ENCODE data around the gene HRH1.

Gene HRH1

DNA sequence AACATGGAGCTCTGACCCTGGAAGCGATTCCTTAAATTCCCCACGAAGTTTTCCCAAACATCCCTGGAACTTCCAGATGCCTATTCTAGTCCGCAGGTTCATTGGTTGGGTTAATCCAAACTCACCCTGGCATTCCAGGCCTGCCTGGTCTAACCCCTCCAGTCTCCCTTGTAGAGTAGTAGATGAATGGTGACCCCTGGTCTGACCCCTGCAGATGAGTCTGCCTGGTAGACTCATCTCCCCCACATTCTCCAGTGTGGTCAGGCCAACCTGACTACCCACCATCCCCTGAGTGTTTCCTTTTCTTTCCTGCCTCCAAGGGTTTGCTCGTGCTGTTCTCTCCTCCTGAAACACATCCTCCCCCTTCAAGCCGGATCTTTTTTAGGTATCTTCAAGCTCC lies 10.8 kb upstream of the HRH1 start:
- Histone ChIP-seq H3K27ac (ENCODE audit: low read depth, low read length) (no peak overlapping the region), H3K27me3 (ENCODE audit: control insufficient read depth, insufficient read depth, low read length) (no peaks in the 10 kb centered on the region), H3K4me3 (ENCODE audit: low read depth, low read length) (no peak overlapping the region), H3K36me3 (ENCODE audit: control insufficient read depth, insufficient read depth, low read length) (no peaks in the 10 kb centered on the region), H3K9me3 (ENCODE audit: control insufficient read depth, insufficient read depth, low read length) (no peaks in the 10 kb centered on the region), H3K9ac (ENCODE audit: low read depth, low read length) (no peak overlapping the region), H3K4me1 (ENCODE audit: control insufficient read depth, insufficient read depth, low read length) (no peaks in the 10 kb centered on the region)

DNA sequence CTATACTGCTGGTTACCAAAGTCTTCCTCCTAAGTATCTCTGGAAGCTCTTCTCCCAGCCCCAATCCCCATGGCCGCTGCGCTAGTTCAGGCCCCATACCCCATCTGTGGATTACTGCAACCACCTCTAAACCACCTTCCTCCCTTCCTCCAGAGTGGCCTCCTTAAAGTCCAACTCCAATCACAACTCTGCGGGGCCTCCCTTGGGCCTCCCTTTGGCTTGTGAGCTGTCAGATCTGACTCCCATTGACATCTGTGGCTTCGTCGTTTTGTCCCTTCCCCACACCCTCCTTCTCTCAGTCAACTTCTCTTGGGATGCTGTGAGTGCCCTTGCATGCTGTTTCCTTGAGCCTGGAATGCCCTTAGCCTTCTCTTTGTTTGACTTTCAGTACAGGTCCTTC lies 9.3 kb upstream of the HRH1 start:
- Histone ChIP-seq H3K9me3 (ENCODE audit: control insufficient read depth, insufficient read depth, low read length) (no peaks in the 10 kb centered on the region), H3K4me3 (ENCODE audit: low read depth, low read length) (no peak overlapping the region), H3K9ac (ENCODE audit: low read depth, low read length) (no peak overlapping the region), H3K4me1 (ENCODE audit: control insufficient read depth, insufficient read depth, low read length) (no peaks in the 10 kb centered on the region), H3K36me3 (ENCODE audit: control insufficient read depth, insufficient read depth, low read length) (no peaks in the 10 kb centered on the region), H3K27me3 (ENCODE audit: control insufficient read depth, insufficient read depth, low read length) (no peaks in the 10 kb centered on the region), H3K27ac (ENCODE audit: low read depth, low read length) (no peak overlapping the region)

DNA sequence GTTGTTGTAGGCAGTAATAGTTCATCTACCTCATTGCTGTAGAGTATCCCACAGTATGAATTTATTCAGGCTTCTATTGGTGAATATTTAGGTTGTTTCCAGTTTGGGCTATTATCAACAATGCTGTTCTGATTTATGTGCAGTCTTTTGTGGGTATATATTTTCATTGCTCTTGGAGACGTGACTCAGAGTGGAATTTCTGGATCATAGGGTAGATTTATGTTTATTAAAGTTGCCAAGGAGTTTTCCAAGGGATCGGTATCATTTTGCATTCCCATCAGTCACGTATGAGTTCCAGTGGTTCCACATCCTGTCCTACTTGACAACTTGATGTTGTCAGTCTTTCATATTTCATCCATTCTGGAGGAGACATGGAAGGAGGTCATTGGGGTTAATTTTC lies 8.4 kb upstream of the HRH1 start:
- no peak overlapping the region for H3K4me3 ChIP-seq (ENCODE audit: low read depth, low read length)
- H3K27me3 ChIP-seq (ENCODE audit: control insufficient read depth, insufficient read depth, low read length) = no peaks in the 10 kb centered on the region
- no peaks in the 10 kb centered on the region for H3K4me1 ChIP-seq (ENCODE audit: control insufficient read depth, insufficient read depth, low read length)
- H3K9ac ChIP-seq (ENCODE audit: low read depth, low read length) = no peak overlapping the region
- H3K27ac ChIP-seq (ENCODE audit: low read depth, low read length) = no peak overlapping the region
- H3K36me3 ChIP-seq (ENCODE audit: control insufficient read depth, insufficient read depth, low read length) = no peaks in the 10 kb centered on the region
- no peaks in the 10 kb centered on the region for H3K9me3 ChIP-seq (ENCODE audit: control insufficient read depth, insufficient read depth, low read length)

DNA sequence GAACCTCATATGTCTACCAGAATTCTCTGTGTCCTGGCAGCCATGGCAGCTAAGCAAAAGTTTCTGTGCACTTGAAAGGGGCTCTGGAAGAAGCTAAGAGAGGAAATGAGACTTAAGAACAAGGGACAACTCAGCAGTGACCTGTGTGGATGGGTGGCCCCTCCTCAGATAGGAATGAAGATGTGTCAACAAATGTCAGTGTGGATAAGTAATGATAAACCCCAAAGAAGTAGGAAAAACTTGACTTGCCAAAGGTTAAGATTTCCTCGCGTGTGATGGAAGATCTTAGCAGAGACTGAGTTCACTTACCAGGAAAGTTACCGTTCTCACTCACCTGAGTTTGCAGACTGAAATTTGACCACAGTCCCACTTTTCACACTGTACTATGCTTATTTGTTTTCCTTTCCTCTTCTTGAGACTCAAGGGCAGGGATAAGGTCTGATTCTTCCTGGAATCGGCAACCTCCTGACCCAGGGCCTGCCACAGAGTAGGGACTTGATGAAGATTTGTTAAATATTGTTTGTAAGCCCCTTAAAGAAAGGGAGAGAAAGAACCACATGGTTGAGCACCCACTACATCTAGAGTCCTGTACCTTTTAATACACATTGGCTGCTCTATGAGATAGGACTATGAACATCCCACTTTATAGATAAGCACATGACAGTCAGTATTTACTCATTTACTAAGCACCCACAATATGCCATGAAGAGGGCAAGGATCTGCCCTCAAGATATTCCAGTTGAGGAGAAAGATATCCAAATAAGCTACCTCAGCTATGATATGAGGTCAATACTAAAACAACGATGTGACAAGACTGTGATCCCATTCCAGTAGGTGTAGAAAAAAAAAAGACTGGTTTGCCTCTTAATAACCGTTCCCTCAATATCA lies 7.3 kb upstream of the HRH1 start:
- no peak overlapping the region for H3K4me3 ChIP-seq (ENCODE audit: low read depth, low read length)
- no peaks in the 10 kb centered on the region for H3K27me3 ChIP-seq (ENCODE audit: control insufficient read depth, insufficient read depth, low read length)
- no peaks in the 10 kb centered on the region for H3K9me3 ChIP-seq (ENCODE audit: control insufficient read depth, insufficient read depth, low read length)
- no peak overlapping the region for H3K27ac ChIP-seq (ENCODE audit: low read depth, low read length)
- H3K9ac ChIP-seq (ENCODE audit: low read depth, low read length) = no peak overlapping the region
- no peaks in the 10 kb centered on the region for H3K36me3 ChIP-seq (ENCODE audit: control insufficient read depth, insufficient read depth, low read length)
- no peaks in the 10 kb centered on the region for H3K4me1 ChIP-seq (ENCODE audit: control insufficient read depth, insufficient read depth, low read length)

DNA sequence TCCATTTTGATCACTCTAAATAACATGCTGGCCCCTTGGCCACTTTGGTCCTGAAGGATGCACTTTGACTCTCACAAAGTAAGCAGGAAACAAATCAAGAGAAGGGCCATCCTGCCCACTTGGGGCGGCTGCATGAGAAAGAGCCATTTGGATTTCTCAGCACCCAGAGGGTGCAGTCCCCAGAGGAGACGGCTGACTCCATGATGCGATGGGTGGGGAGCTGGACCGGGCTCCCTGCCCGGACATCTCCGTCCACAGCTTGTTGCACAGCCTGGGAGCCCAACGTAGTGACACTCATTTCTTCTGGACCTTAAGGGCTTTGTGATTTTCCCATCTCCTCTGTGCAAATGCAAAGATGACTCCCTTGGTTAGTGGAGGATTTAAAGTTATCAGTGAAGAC lies 4.0 kb upstream of the HRH1 start:
- peaks cover 26% of the 10 kb centered on the region for H3K27me3 ChIP-seq (ENCODE audit: control insufficient read depth, insufficient read depth, low read length)
- no peak overlapping the region for H3K9ac ChIP-seq (ENCODE audit: low read depth, low read length)
- no peak overlapping the region for H3K4me3 ChIP-seq (ENCODE audit: low read depth, low read length)
- H3K36me3 ChIP-seq (ENCODE audit: control insufficient read depth, insufficient read depth, low read length) = no peaks in the 10 kb centered on the region
- H3K4me1 ChIP-seq (ENCODE audit: control insufficient read depth, insufficient read depth, low read length) = peaks cover 3% of the 10 kb centered on the region; the same call in 1 of the 2 replicates
- no peaks in the 10 kb centered on the region for H3K9me3 ChIP-seq (ENCODE audit: control insufficient read depth, insufficient read depth, low read length)
- no peak overlapping the region for H3K27ac ChIP-seq (ENCODE audit: low read depth, low read length)

DNA sequence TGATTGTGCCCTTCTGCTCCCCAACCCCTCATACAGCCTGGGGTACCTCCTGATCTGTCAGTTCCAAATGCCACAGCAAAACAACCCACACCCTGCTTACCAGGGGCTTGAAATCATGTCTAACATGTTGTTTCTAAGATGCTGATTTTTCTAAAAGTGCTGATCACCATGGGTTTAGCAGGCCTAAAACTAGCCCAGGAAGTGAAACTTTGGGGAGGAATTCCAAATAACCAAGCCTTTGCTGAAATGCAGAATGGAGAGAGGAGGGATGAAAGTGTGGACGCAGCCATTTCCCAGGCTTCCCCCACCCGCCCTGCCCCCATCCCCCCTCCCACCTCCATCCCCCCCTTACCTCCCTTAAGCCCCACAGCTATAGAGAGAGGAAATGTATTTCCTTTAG lies 2.0 kb upstream of the HRH1 start:
- peaks cover 46% of the 10 kb centered on the region for H3K27me3 ChIP-seq (ENCODE audit: control insufficient read depth, insufficient read depth, low read length)
- no peak overlapping the region for H3K9ac ChIP-seq (ENCODE audit: low read depth, low read length)
- peaks cover 3% of the 10 kb centered on the region; the same call in 1 of the 2 replicates for H3K4me1 ChIP-seq (ENCODE audit: control insufficient read depth, insufficient read depth, low read length)
- no peaks in the 10 kb centered on the region for H3K36me3 ChIP-seq (ENCODE audit: control insufficient read depth, insufficient read depth, low read length)
- no peak overlapping the region for H3K27ac ChIP-seq (ENCODE audit: low read depth, low read length)
- no peak overlapping the region for H3K4me3 ChIP-seq (ENCODE audit: low read depth, low read length)
- no peaks in the 10 kb centered on the region for H3K9me3 ChIP-seq (ENCODE audit: control insufficient read depth, insufficient read depth, low read length)

DNA sequence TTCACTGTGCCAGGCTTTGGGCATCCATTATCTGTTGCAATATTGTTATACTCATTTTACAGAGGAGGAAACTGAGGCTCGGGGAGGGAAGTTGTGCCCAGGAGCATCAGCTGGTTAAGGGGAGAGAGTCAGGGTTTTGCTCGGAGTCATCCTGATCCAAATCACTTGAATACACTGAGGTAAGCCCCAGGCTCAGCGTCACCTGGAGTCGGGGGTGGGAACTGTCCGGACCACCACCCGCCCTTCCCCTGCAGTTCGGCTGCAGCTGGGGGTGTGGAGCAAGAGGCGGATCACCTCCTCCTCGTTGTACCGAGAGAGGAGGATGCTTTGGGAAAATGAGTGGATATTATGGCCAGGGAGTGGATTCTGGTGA lies 646 bp downstream of the HRH1 start:
- peaks cover 3% of the 10 kb centered on the region; the same call in 1 of the 2 replicates for H3K4me1 ChIP-seq (ENCODE audit: control insufficient read depth, insufficient read depth, low read length)
- no peaks in the 10 kb centered on the region for H3K9me3 ChIP-seq (ENCODE audit: control insufficient read depth, insufficient read depth, low read length)
- H3K27ac ChIP-seq (ENCODE audit: low read depth, low read length) = no peak overlapping the region
- peak overlapping the region; percentile 51 for H3K4me3 ChIP-seq (ENCODE audit: low read depth, low read length)
- H3K27me3 ChIP-seq (ENCODE audit: control insufficient read depth, insufficient read depth, low read length) = peaks cover 49% of the 10 kb centered on the region
- no peak overlapping the region for H3K9ac ChIP-seq (ENCODE audit: low read depth, low read length)
- H3K36me3 ChIP-seq (ENCODE audit: control insufficient read depth, insufficient read depth, low read length) = no peaks in the 10 kb centered on the region

DNA sequence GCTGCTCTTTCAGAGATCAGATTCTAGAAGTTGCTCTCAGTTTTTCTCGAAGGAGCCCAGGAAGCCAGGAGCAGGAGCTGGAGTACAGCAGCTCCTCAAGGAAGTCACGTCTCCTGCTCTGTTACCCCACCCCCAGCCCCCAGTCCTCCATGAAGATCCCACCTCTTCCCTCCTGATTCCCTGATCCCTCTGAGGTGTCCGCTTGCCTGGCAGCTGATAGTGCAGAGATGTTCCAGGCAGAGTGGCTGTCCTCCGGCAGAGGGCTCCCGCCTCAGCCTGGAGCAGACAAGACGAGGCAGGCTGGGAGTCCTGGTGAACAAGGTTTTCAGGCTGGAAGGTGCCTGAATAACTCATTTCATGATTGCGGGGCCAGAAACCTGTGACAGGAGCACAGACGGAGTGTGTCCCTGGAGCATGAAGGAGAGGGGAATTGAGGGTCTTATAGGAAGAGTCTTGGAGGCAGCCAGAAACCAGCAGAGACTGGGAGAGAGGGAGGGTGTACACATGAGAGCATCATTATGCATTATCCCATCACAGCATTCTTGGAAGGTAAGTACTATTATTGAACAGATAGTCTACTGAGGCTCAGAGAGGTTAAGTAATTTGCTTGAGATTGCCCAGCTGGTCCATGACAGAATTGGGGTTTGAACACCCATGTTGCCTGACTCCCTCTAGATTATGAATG lies 1.2 kb downstream of the HRH1 start:
- peaks cover 3% of the 10 kb centered on the region; the same call in 1 of the 2 replicates for H3K4me1 ChIP-seq (ENCODE audit: control insufficient read depth, insufficient read depth, low read length)
- no peaks in the 10 kb centered on the region for H3K36me3 ChIP-seq (ENCODE audit: control insufficient read depth, insufficient read depth, low read length)
- H3K27ac ChIP-seq (ENCODE audit: low read depth, low read length) = no peak overlapping the region
- peak overlapping the region; percentile 51 for H3K4me3 ChIP-seq (ENCODE audit: low read depth, low read length)
- H3K9me3 ChIP-seq (ENCODE audit: control insufficient read depth, insufficient read depth, low read length) = no peaks in the 10 kb centered on the region
- H3K27me3 ChIP-seq (ENCODE audit: control insufficient read depth, insufficient read depth, low read length) = peaks cover 49% of the 10 kb centered on the region
- no peak overlapping the region for H3K9ac ChIP-seq (ENCODE audit: low read depth, low read length)

DNA sequence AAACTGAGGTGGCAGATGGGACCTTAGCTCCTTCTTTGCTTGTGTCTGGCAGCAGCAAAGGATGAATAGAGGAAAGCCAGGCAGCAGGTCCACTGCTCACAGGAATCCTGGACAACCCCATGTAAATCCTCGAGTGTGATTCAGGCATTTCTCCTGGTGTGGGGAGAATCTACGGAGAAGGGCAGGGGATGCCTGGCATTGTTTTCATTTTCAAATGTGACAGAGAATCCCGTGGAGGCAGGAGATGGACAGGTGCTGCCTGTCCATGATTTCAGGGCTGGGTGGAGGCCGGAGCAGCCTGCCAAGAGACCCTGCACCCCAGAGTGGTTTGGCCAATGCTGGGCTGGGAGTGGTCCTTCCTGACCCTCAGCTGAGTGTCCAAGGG lies 1.7 kb downstream of the HRH1 start:
- no peaks in the 10 kb centered on the region for H3K9me3 ChIP-seq (ENCODE audit: control insufficient read depth, insufficient read depth, low read length)
- no peak overlapping the region for H3K9ac ChIP-seq (ENCODE audit: low read depth, low read length)
- H3K27me3 ChIP-seq (ENCODE audit: control insufficient read depth, insufficient read depth, low read length) = peaks cover 49% of the 10 kb centered on the region
- no peak overlapping the region for H3K4me3 ChIP-seq (ENCODE audit: low read depth, low read length)
- no peak overlapping the region for H3K27ac ChIP-seq (ENCODE audit: low read depth, low read length)
- H3K36me3 ChIP-seq (ENCODE audit: control insufficient read depth, insufficient read depth, low read length) = no peaks in the 10 kb centered on the region
- H3K4me1 ChIP-seq (ENCODE audit: control insufficient read depth, insufficient read depth, low read length) = peaks cover 3% of the 10 kb centered on the region; the same call in 1 of the 2 replicates

DNA sequence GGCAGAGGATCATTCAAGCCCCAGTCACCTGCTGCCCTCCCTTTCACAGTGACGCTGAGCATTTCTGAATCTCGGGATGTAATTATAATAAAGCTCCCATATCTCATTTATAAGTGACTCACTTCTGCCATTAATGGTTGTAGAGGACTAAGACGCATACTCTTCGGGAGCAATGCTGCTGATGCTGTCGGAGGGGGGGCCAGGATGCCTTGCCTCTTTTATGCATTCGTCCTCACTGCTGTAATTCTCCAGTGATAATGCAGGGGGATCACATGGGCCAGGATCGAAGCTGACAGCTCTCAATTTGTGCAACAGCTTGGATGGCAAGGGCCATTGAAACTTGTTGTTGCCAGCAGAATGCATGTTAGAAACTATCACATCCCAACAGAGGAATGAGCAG lies 3.1 kb downstream of the HRH1 start:
- Histone ChIP-seq H3K9ac (ENCODE audit: low read depth, low read length) (no peak overlapping the region), H3K9me3 (ENCODE audit: control insufficient read depth, insufficient read depth, low read length) (no peaks in the 10 kb centered on the region), H3K4me1 (ENCODE audit: control insufficient read depth, insufficient read depth, low read length) (peaks cover 3% of the 10 kb centered on the region; the same call in 1 of the 2 replicates), H3K4me3 (ENCODE audit: low read depth, low read length) (no peak overlapping the region), H3K27ac (ENCODE audit: low read depth, low read length) (no peak overlapping the region), H3K27me3 (ENCODE audit: control insufficient read depth, insufficient read depth, low read length) (peaks cover 49% of the 10 kb centered on the region), H3K36me3 (ENCODE audit: control insufficient read depth, insufficient read depth, low read length) (no peaks in the 10 kb centered on the region)

DNA sequence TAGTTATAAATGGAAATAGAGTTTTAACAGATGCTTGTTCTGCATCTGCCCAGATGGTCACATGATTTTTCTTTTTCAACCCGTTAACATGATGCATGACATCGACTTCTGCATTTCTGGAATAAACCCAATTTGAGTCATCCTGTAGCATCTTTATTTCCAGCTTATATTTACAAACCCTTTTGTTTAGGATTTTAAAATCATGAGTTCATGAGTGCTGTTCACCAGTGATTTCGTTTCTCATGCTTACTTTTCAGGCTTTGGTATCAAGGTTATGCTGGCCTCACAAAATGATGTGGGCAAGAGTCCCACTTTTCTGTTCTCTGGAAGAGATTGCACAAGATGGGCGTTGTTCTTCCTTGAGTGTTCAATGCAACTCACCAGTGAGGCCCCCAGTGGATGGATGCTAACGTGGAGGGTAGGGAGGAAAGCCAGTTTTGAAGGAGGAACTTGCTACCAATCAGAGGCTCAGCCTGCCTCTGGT lies 5.2 kb downstream of the HRH1 start:
- peaks cover 3% of the 10 kb centered on the region; the same call in 1 of the 2 replicates for H3K4me1 ChIP-seq (ENCODE audit: control insufficient read depth, insufficient read depth, low read length)
- H3K36me3 ChIP-seq (ENCODE audit: control insufficient read depth, insufficient read depth, low read length) = no peaks in the 10 kb centered on the region
- no peak overlapping the region for H3K9ac ChIP-seq (ENCODE audit: low read depth, low read length)
- no peak overlapping the region for H3K4me3 ChIP-seq (ENCODE audit: low read depth, low read length)
- no peaks in the 10 kb centered on the region for H3K9me3 ChIP-seq (ENCODE audit: control insufficient read depth, insufficient read depth, low read length)
- peaks cover 31% of the 10 kb centered on the region for H3K27me3 ChIP-seq (ENCODE audit: control insufficient read depth, insufficient read depth, low read length)
- H3K27ac ChIP-seq (ENCODE audit: low read depth, low read length) = no peak overlapping the region
